ENCODE measurements around the gene UBE2A.

The UBE2A gene

GRCh38 chrX:119614776-119615175 is 40.4 kb downstream of the UBE2A start:
- DNase-seq: no peak

- DNase-seq: no peak
Observed at GRCh38 chrX:119617517-119618164, 43.3 kb downstream of the UBE2A start.

- DNase-seq: no peak
Observed at GRCh38 chrX:119618439-119618838, 44.1 kb downstream of the UBE2A start.

GRCh38 chrX:119622356-119623232 is 48.2 kb downstream of the UBE2A start:
- no peak for DNase-seq

GRCh38 chrX:119624417-119624816 is 50.1 kb downstream of the UBE2A start:
- DNase-seq: no peak

- no peak for DNase-seq
Observed at GRCh38 chrX:119624951-119625668, 50.7 kb downstream of the UBE2A start.

- no peak for DNase-seq
Observed at GRCh38 chrX:119625843-119626242, 51.5 kb downstream of the UBE2A start.
